Vagina (tissue), 2 donors: ENCODE data around the gene IER5.

Experiments used
- CTCF ChIP-seq, 3 experiments: fragments of 450-650 bp in 2 of 3; fragments of 200-600 bp in 1 of 3; sonication (generic) in 1 of 3; IDR thresholded peaks; one replicate each; pipeline ENCODE4 v1.5.1; 2017 to 2019; ENCODE audit warnings: antibody characterized with exemption in 3 of 3, mild to moderate bottlenecking in 2 of 3, moderate library complexity in 2 of 3
- POLR2A ChIP-seq, 2 donors: fragments of 450-650 bp; IDR thresholded peaks; one replicate each; pipeline ENCODE4 v1.6.1; 2017; ENCODE audit warnings: antibody characterized with exemption in 2 of 2, mild to moderate bottlenecking in 2 of 2, moderate library complexity in 2 of 2

GRCh38 chr1:181131255-181131941 lies 42.9 kb downstream of the IER5 start:
- no peak for TF ChIP-seq CTCF (IDR thresholded peaks at IDR 0.05)
- no peak for TF ChIP-seq POLR2A (IDR thresholded peaks at IDR 0.05)
